HG03571 (cell line): ENCODE results near the gene TTK.
"Not testable (repeated sequence)": the region's sequence is repeated elsewhere in the genome, so short reads cannot be mapped to it uniquely, and the experiment has no call there.

Experiments
- ATAC-seq: cut with Tn5 transposase; IDR thresholded peaks from one replicate; pipeline ENCODE4 v1.9.1; 2021; ENCODE audit not compliant: unreplicated experiment

TTK gene

GRCh38 chr6:80021131-80021530 is 16.7 kb downstream of the TTK start:
- ATAC-seq = no peak

DNA sequence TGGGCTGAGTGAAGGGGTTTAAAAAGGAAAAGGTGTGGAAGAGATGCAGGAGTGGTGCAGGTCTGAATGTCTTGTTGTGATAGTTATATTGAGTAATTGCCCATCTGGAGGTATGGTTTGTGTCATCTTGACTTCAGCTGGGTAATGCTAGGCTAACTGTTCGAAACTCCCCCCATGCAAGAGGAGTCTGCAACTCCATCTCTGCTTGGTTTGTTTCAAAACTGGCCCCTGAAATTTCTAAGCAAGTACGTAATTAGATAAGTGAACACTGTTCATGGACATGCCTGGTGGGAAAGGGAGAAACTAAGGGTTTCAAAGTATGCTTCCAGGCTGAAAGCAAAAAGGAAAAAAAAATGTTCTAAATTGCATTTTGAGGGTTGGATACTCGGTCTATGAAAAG is 17.1 kb downstream of the TTK start:
- ATAC-seq = no peak

DNA sequence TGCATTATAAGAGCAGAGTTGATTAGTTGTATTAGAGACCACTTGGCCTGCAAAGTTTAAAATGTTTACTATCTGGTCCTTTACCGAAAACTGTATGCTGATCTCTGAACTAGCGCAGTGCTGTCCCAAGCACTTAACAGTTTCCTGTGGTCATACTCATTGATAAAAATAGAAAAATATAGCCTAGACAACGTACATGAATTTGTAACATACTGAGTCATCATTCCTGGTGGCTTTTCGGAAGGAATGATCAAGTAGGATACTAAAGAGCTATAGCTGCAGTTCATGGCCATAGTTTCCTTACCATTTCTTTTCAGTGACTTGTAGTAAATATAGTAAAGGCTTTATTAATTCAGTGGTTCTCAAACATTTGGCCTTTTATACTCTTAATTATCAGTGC is 18.4 kb downstream of the TTK start:
- no peak for ATAC-seq

DNA sequence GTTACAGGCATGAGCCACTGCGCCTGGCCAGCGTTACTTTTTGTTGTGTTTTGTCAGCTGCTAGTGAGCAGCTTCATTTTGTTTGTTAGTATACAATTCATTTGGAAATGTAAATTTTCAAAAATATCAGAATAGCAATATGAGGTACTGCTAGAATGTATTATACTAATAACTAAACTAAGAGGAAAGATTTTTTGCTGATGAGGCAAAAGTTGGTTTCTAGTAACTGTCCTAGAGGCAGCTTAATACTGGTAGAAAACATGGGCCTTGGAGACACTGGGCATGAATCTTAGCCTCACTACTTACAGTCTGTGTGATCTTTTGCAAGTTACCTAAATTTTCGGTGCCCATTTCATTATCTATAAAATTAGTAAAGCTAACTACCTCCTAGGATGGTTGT is 24.1 kb downstream of the TTK start:
- no peak for ATAC-seq

DNA sequence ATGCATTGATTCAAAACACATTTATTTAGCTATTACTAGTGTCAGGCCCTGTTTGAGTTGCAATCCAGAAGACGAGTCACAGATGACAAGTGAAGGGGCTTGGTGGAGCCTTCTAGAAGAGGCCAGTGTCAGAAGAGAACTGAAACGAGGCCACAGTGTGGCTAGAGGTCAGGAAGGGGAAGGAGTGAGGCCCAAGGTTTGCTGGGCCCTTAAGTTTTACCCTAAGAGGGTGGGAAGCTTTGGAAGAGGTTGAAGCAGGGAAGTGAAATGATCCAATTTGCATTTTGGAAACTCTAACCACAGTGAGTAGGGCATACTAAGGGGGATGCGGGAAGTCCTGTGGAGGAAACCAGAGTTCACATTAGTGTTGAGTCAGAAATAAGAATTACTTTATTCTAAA is 25.0 kb downstream of the TTK start:
- ATAC-seq = peak; percentile 77

GRCh38 chr6:80048220-80048619 is 43.8 kb downstream of the TTK start:
- ATAC-seq = not testable (repeated sequence)

DNA sequence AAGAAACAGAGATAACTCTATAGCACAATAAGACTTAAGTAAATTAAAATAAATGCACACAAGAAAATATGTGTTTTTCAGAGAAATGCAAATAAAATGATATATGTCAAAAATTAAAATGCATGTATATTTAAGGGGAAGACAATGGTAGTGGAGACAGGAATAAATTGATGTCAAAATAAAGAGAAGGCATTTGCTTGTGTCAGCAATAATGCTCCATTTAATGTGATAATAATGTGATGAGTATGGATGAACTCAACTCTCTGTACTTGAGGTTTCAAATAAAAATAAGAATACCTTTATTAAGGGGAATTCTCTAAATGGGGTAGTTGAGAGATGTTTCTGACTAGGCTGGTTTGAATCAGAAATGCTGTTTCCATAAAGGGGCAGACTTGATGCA is 56.3 kb downstream of the TTK start:
- no peak for ATAC-seq

DNA sequence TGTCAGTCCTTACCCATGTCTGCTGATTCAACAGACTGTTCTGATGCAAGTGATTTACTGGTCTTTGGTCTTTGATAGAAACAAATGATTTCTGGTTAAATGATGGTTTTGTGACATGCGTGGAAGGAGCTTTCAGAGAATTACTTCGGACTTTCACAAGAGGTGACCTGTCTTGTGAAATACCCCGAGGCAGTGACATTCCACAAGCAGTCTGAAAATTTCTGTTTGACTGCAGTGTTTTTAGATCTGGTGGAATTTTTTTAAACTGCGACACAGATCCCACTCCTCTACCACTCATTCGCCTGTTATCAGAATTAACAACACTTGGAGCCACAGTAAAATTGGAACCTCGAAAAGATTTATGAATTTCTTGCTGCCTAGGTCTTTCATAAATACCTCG is 63.7 kb downstream of the TTK start:
- ATAC-seq = not testable (repeated sequence)

- ATAC-seq = not testable (repeated sequence)
Measured at GRCh38 chr6:80070431-80070830, 66.0 kb downstream of the TTK start.

- ATAC-seq = no peak
Measured at GRCh38 chr6:80077067-80077466, 72.6 kb downstream of the TTK start.

DNA sequence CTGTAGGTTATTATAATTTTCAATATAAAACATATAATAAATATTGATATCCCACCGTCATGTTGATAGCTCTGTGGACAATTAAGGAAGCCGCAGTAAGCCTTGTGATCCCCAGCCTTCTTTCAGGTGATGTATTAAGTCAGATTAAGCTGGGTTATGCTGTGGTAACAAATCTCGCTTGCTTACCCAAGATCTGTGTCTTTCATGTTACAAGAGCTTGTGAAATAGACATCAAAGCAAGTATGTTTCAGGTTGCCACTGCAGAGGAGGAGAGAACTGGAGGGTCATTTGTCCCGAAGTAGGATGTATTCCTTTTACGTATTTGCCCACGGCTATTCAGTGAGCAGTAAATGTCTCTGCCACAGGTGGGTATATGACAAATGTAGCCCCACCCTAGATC is 84.2 kb downstream of the TTK start:
- ATAC-seq = no peak

GRCh38 chr6:80091506-80091905 is 87.1 kb downstream of the TTK start:
- ATAC-seq = no peak
